Measurements from ENCODE around the gene TMPRSS7. TPM values are rescaled to one million over a fixed set of nuclear protein-coding genes. Genes with fewer than 3 reads are reported as not detected.

The TMPRSS7 gene
- total and polyA plus RNA-seq, 2 of the 8 experiments (the other 6 are each of a cell fraction or from before 2014, with no cell fraction given): not detected

- TF ChIP-seq ZNF274 (IDR thresholded peaks at IDR 0.05; ENCODE audit: borderline replicate concordance, extremely low read depth, low read length) (no peak), BCL11A (IDR thresholded peaks at IDR 0.05; ENCODE audit: low read depth in 2 of 2, low read length in 2 of 2) (no peak), POU5F1 (IDR thresholded peaks at IDR 0.05; ENCODE audit: low read depth, low read length) (no peak)
- TF ChIP-seq, protein P1, sequence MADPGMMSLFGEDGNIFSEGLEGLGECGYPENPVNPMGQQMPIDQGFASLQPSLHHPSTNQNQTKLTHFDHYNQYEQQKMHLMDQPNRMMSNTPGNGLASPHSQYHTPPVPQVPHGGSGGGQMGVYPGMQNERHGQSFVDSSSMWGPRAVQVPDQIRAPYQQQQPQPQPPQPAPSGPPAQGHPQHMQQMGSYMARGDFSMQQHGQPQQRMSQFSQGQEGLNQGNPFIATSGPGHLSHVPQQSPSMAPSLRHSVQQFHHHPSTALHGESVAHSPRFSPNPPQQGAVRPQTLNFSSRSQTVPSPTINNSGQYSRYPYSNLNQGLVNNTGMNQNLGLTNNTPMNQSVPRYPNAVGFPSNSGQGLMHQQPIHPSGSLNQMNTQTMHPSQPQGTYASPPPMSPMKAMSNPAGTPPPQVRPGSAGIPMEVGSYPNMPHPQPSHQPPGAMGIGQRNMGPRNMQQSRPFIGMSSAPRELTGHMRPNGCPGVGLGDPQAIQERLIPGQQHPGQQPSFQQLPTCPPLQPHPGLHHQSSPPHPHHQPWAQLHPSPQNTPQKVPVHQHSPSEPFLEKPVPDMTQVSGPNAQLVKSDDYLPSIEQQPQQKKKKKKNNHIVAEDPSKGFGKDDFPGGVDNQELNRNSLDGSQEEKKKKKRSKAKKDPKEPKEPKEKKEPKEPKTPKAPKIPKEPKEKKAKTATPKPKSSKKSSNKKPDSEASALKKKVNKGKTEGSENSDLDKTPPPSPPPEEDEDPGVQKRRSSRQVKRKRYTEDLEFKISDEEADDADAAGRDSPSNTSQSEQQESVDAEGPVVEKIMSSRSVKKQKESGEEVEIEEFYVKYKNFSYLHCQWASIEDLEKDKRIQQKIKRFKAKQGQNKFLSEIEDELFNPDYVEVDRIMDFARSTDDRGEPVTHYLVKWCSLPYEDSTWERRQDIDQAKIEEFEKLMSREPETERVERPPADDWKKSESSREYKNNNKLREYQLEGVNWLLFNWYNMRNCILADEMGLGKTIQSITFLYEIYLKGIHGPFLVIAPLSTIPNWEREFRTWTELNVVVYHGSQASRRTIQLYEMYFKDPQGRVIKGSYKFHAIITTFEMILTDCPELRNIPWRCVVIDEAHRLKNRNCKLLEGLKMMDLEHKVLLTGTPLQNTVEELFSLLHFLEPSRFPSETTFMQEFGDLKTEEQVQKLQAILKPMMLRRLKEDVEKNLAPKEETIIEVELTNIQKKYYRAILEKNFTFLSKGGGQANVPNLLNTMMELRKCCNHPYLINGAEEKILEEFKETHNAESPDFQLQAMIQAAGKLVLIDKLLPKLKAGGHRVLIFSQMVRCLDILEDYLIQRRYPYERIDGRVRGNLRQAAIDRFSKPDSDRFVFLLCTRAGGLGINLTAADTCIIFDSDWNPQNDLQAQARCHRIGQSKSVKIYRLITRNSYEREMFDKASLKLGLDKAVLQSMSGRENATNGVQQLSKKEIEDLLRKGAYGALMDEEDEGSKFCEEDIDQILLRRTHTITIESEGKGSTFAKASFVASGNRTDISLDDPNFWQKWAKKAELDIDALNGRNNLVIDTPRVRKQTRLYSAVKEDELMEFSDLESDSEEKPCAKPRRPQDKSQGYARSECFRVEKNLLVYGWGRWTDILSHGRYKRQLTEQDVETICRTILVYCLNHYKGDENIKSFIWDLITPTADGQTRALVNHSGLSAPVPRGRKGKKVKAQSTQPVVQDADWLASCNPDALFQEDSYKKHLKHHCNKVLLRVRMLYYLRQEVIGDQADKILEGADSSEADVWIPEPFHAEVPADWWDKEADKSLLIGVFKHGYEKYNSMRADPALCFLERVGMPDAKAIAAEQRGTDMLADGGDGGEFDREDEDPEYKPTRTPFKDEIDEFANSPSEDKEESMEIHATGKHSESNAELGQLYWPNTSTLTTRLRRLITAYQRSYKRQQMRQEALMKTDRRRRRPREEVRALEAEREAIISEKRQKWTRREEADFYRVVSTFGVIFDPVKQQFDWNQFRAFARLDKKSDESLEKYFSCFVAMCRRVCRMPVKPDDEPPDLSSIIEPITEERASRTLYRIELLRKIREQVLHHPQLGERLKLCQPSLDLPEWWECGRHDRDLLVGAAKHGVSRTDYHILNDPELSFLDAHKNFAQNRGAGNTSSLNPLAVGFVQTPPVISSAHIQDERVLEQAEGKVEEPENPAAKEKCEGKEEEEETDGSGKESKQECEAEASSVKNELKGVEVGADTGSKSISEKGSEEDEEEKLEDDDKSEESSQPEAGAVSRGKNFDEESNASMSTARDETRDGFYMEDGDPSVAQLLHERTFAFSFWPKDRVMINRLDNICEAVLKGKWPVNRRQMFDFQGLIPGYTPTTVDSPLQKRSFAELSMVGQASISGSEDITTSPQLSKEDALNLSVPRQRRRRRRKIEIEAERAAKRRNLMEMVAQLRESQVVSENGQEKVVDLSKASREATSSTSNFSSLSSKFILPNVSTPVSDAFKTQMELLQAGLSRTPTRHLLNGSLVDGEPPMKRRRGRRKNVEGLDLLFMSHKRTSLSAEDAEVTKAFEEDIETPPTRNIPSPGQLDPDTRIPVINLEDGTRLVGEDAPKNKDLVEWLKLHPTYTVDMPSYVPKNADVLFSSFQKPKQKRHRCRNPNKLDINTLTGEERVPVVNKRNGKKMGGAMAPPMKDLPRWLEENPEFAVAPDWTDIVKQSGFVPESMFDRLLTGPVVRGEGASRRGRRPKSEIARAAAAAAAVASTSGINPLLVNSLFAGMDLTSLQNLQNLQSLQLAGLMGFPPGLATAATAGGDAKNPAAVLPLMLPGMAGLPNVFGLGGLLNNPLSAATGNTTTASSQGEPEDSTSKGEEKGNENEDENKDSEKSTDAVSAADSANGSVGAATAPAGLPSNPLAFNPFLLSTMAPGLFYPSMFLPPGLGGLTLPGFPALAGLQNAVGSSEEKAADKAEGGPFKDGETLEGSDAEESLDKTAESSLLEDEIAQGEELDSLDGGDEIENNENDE (IDR thresholded peaks at IDR 0.05; ENCODE audit: insufficient replicate concordance, low read length): no peak
Observed at GRCh38 chr3:112018712-112019111, 15.8 kb upstream of the TMPRSS7 start (continued).
